Panc1 (cell line): ENCODE data around the gene FRY. TPM values are rescaled to one million over a fixed set of nuclear protein-coding genes. Genes with fewer than 3 reads are reported as not detected.

ENCODE experiments used
- ATAC-seq: fragments of 200-7000 bp; cut with Tn5 transposase; 2 replicates; pipeline ENCODE4 v1.9.1; 2020; ENCODE audit warnings: mild to moderate bottlenecking, moderate library complexity
- BruUV-seq: library from RNA; stranded (reverse); fragments of 400-500 nt; replicated peaks from 2 replicates; lab custom pipeline; 2021; lab: Mats Ljungman, UMichigan
- CTCF ChIA-PET: fragments of 300-600 bp; sonication (Branson Sonifier 250); formaldehyde crosslinking; loops from one replicate; lab custom pipeline; 2022; ENCODE audit warnings: antibody characterized with exemption; lab: Charles Lee
- POLR2A ChIA-PET: fragments of 300-600 bp; sonication (Branson Sonifier 250); formaldehyde crosslinking; loops from one replicate; lab custom pipeline; 2022; ENCODE audit warnings: antibody characterized with exemption; lab: Charles Lee
- DNase-seq: peaks from one replicate; pipeline ENCODE4 v3.0.0-alpha.2; 2010; ENCODE audit warnings: low read depth, low spot score
- H3K27ac ChIP-seq: 2 replicates; pipeline ENCODE4 v1.5.1; 2011; ENCODE audit warnings: mild to moderate bottlenecking, low read length, inconsistent platforms
- H3K27me3 ChIP-seq: fragments of 200-500 bp; sonication (Bioruptor generic); 2 replicates; pipeline ENCODE4 v1.6.0; 2014; ENCODE audit warnings: low read length, inconsistent platforms; ENCODE audit not compliant: control insufficient read depth, insufficient read depth
- H3K36me3 ChIP-seq: fragments of 200-500 bp; sonication (Bioruptor generic); 2 replicates; pipeline ENCODE4 v1.5.1; 2014; ENCODE audit warnings: inconsistent platforms, mild to moderate bottlenecking, low read length, moderate library complexity; ENCODE audit not compliant: control insufficient read depth, insufficient read depth
- H3K4me1 ChIP-seq: 2 replicates; pipeline ENCODE4 v1.5.1; 2011; ENCODE audit warnings: inconsistent platforms, mild to moderate bottlenecking, low read length, moderate library complexity; ENCODE audit not compliant: control insufficient read depth, insufficient read depth
- H3K4me3 ChIP-seq, 2 experiments: 2 replicates each; pipeline ENCODE4 v1.5.1; 2011 to 2012; ENCODE audit warnings: low read depth in 2 of 2, low read length in 2 of 2, mild to moderate bottlenecking in 2 of 2, inconsistent platforms in 1 of 2, moderate library complexity in 1 of 2
- H3K9me3 ChIP-seq: fragments of 200-500 bp; sonication (Bioruptor generic); 2 replicates; pipeline ENCODE4 v1.5.1; 2014; ENCODE audit warnings: low read depth, mild to moderate bottlenecking, inconsistent platforms, low read length, moderate library complexity; ENCODE audit not compliant: control insufficient read depth, insufficient read depth
- CTCF ChIP-seq: fragments of 450-650 bp; IDR thresholded peaks from 2 replicates; pipeline ENCODE4 v1.5.1; 2017; ENCODE audit warnings: mild to moderate bottlenecking
- POLR2AphosphoS5 ChIP-seq: IDR thresholded peaks from 2 replicates; pipeline ENCODE4 v1.6.1; 2012; ENCODE audit warnings: mild to moderate bottlenecking, low read depth, low read length, moderate library complexity
- SIN3A ChIP-seq: IDR thresholded peaks from 2 replicates; pipeline ENCODE4 v1.6.1; 2012; ENCODE audit warnings: low read depth, mild to moderate bottlenecking, low read length, moderate library complexity, borderline replicate concordance; ENCODE audit not compliant: insufficient read depth
- TCF7L2 ChIP-seq: IDR thresholded peaks from 2 replicates; pipeline ENCODE4 v1.6.1; 2011; ENCODE audit warnings: mild to moderate bottlenecking, low read depth, low read length, inconsistent platforms
- in situ Hi-C: cut with HindIII; loops from 2 replicates; pipeline ENCODE4 v1.10.0; 2016; ENCODE audit warnings: low sequenced_read_pairs, low pct_unique_long_range_greater_than_20kb
- intact Hi-C: fragments of 100-400 bp; cut with micrococcal nuclease; formaldehyde crosslinking; loops from one replicate; pipeline ENCODE4 v1.10.0; 2022; ENCODE audit not compliant: unreplicated experiment
- total RNA-seq: library from RNA; stranded (reverse); gene quantifications from one replicate; pipeline ENCODE4 v1.2.1, GENCODE V29; 2021; ENCODE audit not compliant: unreplicated experiment
- TF ChIP-seq, protein P1 (sequence below), 2 experiments: IDR thresholded peaks; 2 replicates each; pipeline ENCODE4 v1.6.1; 2011 to 2012; ENCODE audit warnings: low read depth in 2 of 2, control low read depth in 1 of 2, low read length in 1 of 2, mild to moderate bottlenecking in 1 of 2, moderate library complexity in 1 of 2; ENCODE audit not compliant: insufficient read depth in 1 of 2

FRY gene
- total RNA-seq, 1 experiment from 2014 or later: 0.18 TPM

DNA sequence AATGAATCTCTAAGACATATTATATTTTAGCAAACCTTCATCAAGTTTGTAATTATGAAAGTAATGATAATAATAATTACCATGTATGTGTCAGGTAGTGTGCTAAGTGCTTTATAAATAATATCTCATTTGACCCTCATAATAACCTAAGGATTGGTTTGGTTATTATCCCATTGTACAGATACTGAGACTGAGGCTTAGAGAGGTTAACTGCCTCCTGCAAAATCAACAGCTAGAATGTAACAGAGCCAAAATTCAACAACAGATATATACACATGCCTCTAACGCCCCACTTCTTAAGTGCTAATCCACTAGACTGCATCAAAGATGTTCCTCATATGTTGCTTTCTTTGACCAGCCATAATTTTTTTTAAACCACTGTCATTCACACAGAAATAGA is 142.8 kb downstream of the FRY start:
- CTCF ChIA-PET: no interaction called here
- in situ Hi-C loops: no loop called here
- H3K27me3 ChIP-seq: no peaks in the 10 kb centered on the region

DNA sequence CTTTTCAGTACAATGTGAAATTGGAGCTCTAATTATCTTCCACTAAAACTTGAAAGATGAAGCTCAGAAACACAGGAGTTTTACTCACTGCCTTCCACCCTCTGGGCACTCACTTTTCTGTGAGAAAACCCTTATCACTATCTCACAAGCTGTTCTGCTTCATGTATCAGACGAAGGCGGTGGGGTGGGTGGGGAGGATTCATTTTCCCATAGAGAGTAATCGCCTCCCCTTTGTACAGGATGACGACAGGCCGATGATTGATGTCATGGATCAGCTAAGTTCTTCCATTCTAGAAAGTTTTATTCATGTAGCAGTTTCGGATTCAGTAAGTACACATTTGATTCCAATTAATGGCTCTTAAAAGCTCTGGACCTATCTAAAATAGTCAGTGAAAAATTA is 143.7 kb downstream of the FRY start:
- Histone ChIP-seq H3K4me1 (no peaks in the 10 kb centered on the region), H3K9me3 (no peaks in the 10 kb centered on the region), H3K27ac (no peak overlapping the region), H3K27me3 (no peaks in the 10 kb centered on the region), H3K36me3 (no peaks in the 10 kb centered on the region), H3K4me3 (no peak overlapping the region)
- in situ Hi-C loops: no loop called here
- no peak for ATAC-seq
- CTCF ChIA-PET: interaction anchor here (0.6 kb wide), 1 partner anchor 138 kb away, joined by 7 read pairs; no protein-coding TSS in a partner anchor
- POLR2A ChIA-PET: no interaction called here
- TF ChIP-seq CTCF: no peak
- no peak for DNase-seq
- BruUV-seq: no TSS peak
- intact Hi-C loops: no loop called here

More for the DNA sequence above, 142.8 kb downstream of the FRY start:
- no TSS peak for BruUV-seq
- DNase-seq (no peak), ATAC-seq (no peak)
- Histone ChIP-seq H3K27ac (no peak overlapping the region), H3K4me1 (no peaks in the 10 kb centered on the region), H3K9me3 (no peaks in the 10 kb centered on the region), H3K36me3 (no peaks in the 10 kb centered on the region), H3K4me3 (no peak overlapping the region)
- TF ChIP-seq POLR2AphosphoS5 (no peak), SIN3A (no peak), TCF7L2 (no peak), CTCF (no peak)
- TF ChIP-seq, protein P1, sequence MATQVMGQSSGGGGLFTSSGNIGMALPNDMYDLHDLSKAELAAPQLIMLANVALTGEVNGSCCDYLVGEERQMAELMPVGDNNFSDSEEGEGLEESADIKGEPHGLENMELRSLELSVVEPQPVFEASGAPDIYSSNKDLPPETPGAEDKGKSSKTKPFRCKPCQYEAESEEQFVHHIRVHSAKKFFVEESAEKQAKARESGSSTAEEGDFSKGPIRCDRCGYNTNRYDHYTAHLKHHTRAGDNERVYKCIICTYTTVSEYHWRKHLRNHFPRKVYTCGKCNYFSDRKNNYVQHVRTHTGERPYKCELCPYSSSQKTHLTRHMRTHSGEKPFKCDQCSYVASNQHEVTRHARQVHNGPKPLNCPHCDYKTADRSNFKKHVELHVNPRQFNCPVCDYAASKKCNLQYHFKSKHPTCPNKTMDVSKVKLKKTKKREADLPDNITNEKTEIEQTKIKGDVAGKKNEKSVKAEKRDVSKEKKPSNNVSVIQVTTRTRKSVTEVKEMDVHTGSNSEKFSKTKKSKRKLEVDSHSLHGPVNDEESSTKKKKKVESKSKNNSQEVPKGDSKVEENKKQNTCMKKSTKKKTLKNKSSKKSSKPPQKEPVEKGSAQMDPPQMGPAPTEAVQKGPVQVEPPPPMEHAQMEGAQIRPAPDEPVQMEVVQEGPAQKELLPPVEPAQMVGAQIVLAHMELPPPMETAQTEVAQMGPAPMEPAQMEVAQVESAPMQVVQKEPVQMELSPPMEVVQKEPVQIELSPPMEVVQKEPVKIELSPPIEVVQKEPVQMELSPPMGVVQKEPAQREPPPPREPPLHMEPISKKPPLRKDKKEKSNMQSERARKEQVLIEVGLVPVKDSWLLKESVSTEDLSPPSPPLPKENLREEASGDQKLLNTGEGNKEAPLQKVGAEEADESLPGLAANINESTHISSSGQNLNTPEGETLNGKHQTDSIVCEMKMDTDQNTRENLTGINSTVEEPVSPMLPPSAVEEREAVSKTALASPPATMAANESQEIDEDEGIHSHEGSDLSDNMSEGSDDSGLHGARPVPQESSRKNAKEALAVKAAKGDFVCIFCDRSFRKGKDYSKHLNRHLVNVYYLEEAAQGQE (IDR thresholded peaks at IDR 0.05; ENCODE audit: insufficient read depth in 1 of 2, low read depth in 2 of 2, low read length in 1 of 2): no peak
- intact Hi-C loops: no loop called here
- POLR2A ChIA-PET: no interaction called here

DNA sequence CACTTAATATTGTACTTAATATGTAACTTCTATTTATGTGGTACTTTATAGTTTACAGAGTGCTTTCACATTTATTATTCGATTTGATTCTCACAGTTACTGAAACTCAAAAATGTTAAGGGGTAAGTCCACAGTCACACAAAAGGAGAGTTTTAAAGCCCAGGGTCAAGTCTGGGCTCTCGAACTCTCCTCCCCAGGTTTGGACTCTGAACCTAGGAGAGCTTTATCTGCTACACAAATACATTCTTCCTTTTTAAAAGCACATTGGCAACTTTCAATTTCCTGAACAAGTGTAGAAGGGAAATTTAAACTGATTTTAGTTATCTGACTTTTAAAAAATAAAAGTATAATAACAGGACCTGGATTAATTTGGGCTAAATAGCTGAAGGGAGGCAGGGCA is 144.4 kb downstream of the FRY start:
- H3K36me3 ChIP-seq: no peaks in the 10 kb centered on the region
- DNase-seq: no peak
- H3K4me1 ChIP-seq: no peaks in the 10 kb centered on the region
- intact Hi-C loops: no loop called here
- ChIA-PET POLR2A (no interaction called here), CTCF (no interaction called here)
- no peak for TF ChIP-seq SIN3A
- TF ChIP-seq POLR2AphosphoS5: no peak
- TF ChIP-seq, protein P1 (IDR thresholded peaks at IDR 0.05; ENCODE audit: insufficient read depth in 1 of 2, low read depth in 2 of 2, low read length in 1 of 2): no peak
- TF ChIP-seq CTCF: no peak
- no peak for TF ChIP-seq TCF7L2
- H3K27me3 ChIP-seq: no peaks in the 10 kb centered on the region
- no peaks in the 10 kb centered on the region for H3K9me3 ChIP-seq
- no TSS peak for BruUV-seq
- no peak for ATAC-seq
- H3K4me3 ChIP-seq: no peak overlapping the region
- H3K27ac ChIP-seq: no peak overlapping the region
- in situ Hi-C loops: no loop called here
